HepG2 (cell line): ENCODE measurements around the gene COX15. TPM values are rescaled to one million over a fixed set of nuclear protein-coding genes. Genes with fewer than 3 reads are reported as not detected.

Experiments
- ARHGAP35 ChIP-seq: sonication (generic); formaldehyde crosslinking; IDR thresholded peaks from 2 replicates; pipeline ENCODE4 v1.9.0; 2022; ENCODE audit warnings: mild to moderate bottlenecking, inconsistent platforms, moderate library complexity, missing genetic modification reagents, borderline replicate concordance
- BCL6 ChIP-seq: IDR thresholded peaks from 2 replicates; pipeline ENCODE4 v1.6.1; 2016; ENCODE audit warnings: missing genetic modification reagents, missing compliant biosample characterization
- CBFB ChIP-seq: sonication (generic); formaldehyde crosslinking; IDR thresholded peaks from 2 replicates; pipeline ENCODE4 v1.4.0; 2020; ENCODE audit warnings: missing genetic modification reagents
- HNRNPLL ChIP-seq: fragments of 200-400 bp; formaldehyde crosslinking; IDR thresholded peaks from 2 replicates; pipeline ENCODE4 v1.6.1; 2017; ENCODE audit warnings: mild to moderate bottlenecking, low read depth, low read length; ENCODE audit not compliant: poor library complexity, severe bottlenecking
- MZF1 ChIP-seq: sonication (generic); formaldehyde crosslinking; IDR thresholded peaks from 2 replicates; pipeline ENCODE4 v1.8.1; 2023; ENCODE audit warnings: mild to moderate bottlenecking, missing genetic modification reagents, borderline replicate concordance
- NCOR1 ChIP-seq: fragments of 200-600 bp; sonication (generic); IDR thresholded peaks from 2 replicates; pipeline ENCODE4 v1.7.0; 2017; ENCODE audit warnings: antibody characterized with exemption, low read length, borderline replicate concordance
- ZNF234 ChIP-seq: sonication (generic); formaldehyde crosslinking; conservative IDR thresholded peaks from 2 replicates; pipeline ENCODE4 v1.5.1; 2020; ENCODE audit warnings: mild to moderate bottlenecking, missing genetic modification reagents
- ZNF589 ChIP-seq: sonication (generic); formaldehyde crosslinking; conservative IDR thresholded peaks from 2 replicates; pipeline ENCODE4 v1.8.0; 2022; ENCODE audit warnings: mild to moderate bottlenecking, moderate library complexity, missing genetic modification reagents
- ZNF629 ChIP-seq: sonication (generic); formaldehyde crosslinking; conservative IDR thresholded peaks from 2 replicates; pipeline ENCODE4 v1.5.0; 2020; ENCODE audit warnings: missing genetic modification reagents
- polyA plus RNA-seq, 8 experiments: library from polyadenylated mRNA; depleted of rRNA in 3 of 8; stranded (reverse) in 7 of 8; unstranded in 1 of 8; fragments of >200 nt; fragmentation: Illumina TruSeq in 4 of 8; extraction: Trizol in 4 of 8; gene quantifications; 2 replicates each; pipeline versions ENCODE4 v1.2.1 to v1.2.3, GENCODE V29; 2011 to 2016; ENCODE audit warnings: low read depth in 4 of 8, missing spikeins in 1 of 8, mixed read lengths in 1 of 8; ENCODE audit not compliant: insufficient read depth in 1 of 8
- total RNA-seq, 5 experiments: library from RNA; depleted of rRNA; stranded (reverse); fragments of >200 nt; fragmentation: Illumina TruSeq; extraction: Trizol; gene quantifications; 2 replicates each; pipeline ENCODE4 v1.2.3, GENCODE V29; 2016; ENCODE audit warnings: low read depth in 1 of 5
- TF ChIP-seq, protein P1 (sequence below), 2 experiments: fragments of 450-650 bp in 1 of 2; sonication (generic) in 1 of 2; formaldehyde crosslinking; IDR thresholded peaks; 2 replicates each; pipeline versions ENCODE4 v1.5.0 to v1.8.0; 2020 to 2022; ENCODE audit warnings: mild to moderate bottlenecking in 1 of 2, missing genetic modification reagents in 1 of 2
- TF ChIP-seq, protein P2 (sequence below): IDR thresholded peaks from 2 replicates; pipeline ENCODE4 v1.4.0; 2020; ENCODE audit warnings: mild to moderate bottlenecking, missing genetic modification reagents
- TF ChIP-seq, protein P3 (sequence below): sonication (generic); formaldehyde crosslinking; IDR thresholded peaks from 2 replicates; pipeline ENCODE4 v1.8.0; 2022; ENCODE audit warnings: mild to moderate bottlenecking, missing genetic modification reagents, borderline replicate concordance
- TF ChIP-seq, protein P4 (sequence below): sonication (generic); formaldehyde crosslinking; conservative IDR thresholded peaks from 2 replicates; pipeline ENCODE4 v1.4.0; 2020; ENCODE audit warnings: missing genetic modification reagents
- TF ChIP-seq, protein P5 (sequence below): IDR thresholded peaks from 2 replicates; pipeline ENCODE4 v1.6.1; 2016; ENCODE audit warnings: mild to moderate bottlenecking
- TF ChIP-seq, protein P6 (sequence below): sonication (generic); formaldehyde crosslinking; IDR thresholded peaks from 2 replicates; pipeline ENCODE4 v1.5.1; 2020; ENCODE audit warnings: missing genetic modification reagents, mild to moderate bottlenecking, borderline replicate concordance
- TF ChIP-seq, protein P7 (sequence below): sonication (generic); formaldehyde crosslinking; IDR thresholded peaks from 2 replicates; pipeline ENCODE4 v1.5.1; 2020; ENCODE audit warnings: mild to moderate bottlenecking, missing genetic modification reagents, moderate library complexity

COX15 gene
- total and polyA plus RNA-seq, 2 of the 13 experiments (the other 11 are each of a cell fraction or from before 2014, with no cell fraction given): 19.2 to 44.7 TPM

DNA sequence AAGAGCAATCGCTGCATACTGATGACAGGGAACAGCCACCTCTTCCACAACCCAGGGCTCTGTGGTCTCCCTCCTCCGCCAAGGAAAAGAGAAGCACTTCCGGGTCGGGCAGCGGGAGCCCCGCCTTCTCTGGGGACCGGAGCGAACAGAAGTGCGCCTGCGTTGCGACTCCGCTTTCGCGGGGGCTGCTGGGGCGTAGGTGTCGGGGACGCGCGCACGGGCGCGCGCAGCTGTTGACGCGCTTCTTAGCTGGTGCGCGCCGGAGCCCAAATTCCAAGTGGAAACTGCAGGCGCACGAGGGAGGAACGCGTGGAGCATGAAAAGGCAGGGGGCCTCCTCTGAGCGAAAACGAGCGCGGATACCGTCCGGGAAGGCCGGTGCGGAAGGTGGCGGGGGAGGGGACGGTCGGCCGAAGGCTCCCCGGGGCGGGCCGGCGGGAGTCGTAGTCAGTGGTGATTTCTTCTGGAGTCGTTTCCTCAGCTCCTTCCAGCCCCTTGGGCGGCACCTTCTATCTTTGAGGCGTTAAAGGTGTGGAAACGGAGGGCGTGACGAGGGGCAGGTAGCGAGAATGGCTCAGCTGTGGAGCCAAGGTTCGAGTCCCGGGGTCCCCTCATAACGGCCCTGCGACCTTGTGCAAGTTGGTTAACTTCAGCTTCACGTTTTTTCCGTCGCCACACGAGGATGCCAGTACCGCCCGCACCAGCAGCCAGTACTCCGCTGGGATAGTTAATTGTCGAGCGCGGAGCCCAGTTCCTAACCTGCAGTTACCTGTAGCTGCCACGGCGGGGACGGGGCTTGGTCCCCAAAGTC is at the start of gene COX15, which contains the start of gene CUTC (continued):
- TF ChIP-seq, protein P1, sequence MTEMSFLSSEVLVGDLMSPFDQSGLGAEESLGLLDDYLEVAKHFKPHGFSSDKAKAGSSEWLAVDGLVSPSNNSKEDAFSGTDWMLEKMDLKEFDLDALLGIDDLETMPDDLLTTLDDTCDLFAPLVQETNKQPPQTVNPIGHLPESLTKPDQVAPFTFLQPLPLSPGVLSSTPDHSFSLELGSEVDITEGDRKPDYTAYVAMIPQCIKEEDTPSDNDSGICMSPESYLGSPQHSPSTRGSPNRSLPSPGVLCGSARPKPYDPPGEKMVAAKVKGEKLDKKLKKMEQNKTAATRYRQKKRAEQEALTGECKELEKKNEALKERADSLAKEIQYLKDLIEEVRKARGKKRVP (CRISPR knock-in tag; IDR thresholded peaks at IDR 0.05): peak in 1 of 2 experiments; percentile 55; a peak in 1 of 4 replicates
- TF ChIP-seq ARHGAP35 (no peak; the same call in 1 of the 2 replicates), HNRNPLL (peak; percentile 82), ZNF629 (CRISPR knock-in tag) (no peak), CBFB (0 out of 2 replicates have a peak, but pooled peaks have one; percentile 16), ZNF589 (CRISPR knock-in tag) (peak; percentile 75), NCOR1 (peak; percentile 50; the same call in 1 of the 2 replicates), BCL6 (CRISPR knock-in tag) (peak; percentile 19; the same call in 1 of the 2 replicates), ZNF234 (CRISPR knock-in tag) (no peak), MZF1 (CRISPR knock-in tag) (no peak; the same call in 1 of the 2 replicates)
- TF ChIP-seq, protein P2, sequence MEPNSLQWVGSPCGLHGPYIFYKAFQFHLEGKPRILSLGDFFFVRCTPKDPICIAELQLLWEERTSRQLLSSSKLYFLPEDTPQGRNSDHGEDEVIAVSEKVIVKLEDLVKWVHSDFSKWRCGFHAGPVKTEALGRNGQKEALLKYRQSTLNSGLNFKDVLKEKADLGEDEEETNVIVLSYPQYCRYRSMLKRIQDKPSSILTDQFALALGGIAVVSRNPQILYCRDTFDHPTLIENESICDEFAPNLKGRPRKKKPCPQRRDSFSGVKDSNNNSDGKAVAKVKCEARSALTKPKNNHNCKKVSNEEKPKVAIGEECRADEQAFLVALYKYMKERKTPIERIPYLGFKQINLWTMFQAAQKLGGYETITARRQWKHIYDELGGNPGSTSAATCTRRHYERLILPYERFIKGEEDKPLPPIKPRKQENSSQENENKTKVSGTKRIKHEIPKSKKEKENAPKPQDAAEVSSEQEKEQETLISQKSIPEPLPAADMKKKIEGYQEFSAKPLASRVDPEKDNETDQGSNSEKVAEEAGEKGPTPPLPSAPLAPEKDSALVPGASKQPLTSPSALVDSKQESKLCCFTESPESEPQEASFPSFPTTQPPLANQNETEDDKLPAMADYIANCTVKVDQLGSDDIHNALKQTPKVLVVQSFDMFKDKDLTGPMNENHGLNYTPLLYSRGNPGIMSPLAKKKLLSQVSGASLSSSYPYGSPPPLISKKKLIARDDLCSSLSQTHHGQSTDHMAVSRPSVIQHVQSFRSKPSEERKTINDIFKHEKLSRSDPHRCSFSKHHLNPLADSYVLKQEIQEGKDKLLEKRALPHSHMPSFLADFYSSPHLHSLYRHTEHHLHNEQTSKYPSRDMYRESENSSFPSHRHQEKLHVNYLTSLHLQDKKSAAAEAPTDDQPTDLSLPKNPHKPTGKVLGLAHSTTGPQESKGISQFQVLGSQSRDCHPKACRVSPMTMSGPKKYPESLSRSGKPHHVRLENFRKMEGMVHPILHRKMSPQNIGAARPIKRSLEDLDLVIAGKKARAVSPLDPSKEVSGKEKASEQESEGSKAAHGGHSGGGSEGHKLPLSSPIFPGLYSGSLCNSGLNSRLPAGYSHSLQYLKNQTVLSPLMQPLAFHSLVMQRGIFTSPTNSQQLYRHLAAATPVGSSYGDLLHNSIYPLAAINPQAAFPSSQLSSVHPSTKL: peak; percentile 36
- TF ChIP-seq, protein P3, sequence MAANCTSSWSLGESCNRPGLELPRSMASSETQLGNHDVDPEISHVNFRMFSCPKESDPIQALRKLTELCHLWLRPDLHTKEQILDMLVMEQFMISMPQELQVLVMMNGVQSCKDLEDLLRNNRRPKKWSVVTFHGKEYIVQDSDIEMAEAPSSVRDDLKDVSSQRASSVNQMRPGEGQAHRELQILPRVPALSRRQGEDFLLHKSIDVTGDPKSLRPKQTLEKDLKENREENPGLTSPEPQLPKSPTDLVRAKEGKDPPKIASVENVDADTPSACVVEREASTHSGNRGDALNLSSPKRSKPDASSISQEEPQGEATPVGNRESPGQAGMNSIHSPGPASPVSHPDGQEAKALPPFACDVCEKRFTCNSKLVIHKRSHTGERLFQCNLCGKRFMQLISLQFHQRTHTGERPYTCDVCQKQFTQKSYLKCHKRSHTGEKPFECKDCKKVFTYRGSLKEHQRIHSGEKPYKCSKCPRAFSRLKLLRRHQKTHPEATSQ: peak; percentile 75
- TF ChIP-seq, protein P4, sequence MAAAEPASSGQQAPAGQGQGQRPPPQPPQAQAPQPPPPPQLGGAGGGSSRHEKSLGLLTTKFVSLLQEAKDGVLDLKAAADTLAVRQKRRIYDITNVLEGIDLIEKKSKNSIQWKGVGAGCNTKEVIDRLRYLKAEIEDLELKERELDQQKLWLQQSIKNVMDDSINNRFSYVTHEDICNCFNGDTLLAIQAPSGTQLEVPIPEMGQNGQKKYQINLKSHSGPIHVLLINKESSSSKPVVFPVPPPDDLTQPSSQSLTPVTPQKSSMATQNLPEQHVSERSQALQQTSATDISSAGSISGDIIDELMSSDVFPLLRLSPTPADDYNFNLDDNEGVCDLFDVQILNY (CRISPR knock-in tag): no peak; the same call in 1 of the 2 replicates
- TF ChIP-seq, protein P5, sequence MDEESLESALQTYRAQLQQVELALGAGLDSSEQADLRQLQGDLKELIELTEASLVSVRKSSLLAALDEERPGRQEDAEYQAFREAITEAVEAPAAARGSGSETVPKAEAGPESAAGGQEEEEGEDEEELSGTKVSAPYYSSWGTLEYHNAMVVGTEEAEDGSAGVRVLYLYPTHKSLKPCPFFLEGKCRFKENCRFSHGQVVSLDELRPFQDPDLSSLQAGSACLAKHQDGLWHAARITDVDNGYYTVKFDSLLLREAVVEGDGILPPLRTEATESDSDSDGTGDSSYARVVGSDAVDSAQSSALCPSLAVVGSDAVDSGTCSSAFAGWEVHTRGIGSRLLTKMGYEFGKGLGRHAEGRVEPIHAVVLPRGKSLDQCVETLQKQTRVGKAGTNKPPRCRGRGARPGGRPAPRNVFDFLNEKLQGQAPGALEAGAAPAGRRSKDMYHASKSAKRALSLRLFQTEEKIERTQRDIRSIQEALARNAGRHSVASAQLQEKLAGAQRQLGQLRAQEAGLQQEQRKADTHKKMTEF: peak; percentile 78
- TF ChIP-seq, protein P6, sequence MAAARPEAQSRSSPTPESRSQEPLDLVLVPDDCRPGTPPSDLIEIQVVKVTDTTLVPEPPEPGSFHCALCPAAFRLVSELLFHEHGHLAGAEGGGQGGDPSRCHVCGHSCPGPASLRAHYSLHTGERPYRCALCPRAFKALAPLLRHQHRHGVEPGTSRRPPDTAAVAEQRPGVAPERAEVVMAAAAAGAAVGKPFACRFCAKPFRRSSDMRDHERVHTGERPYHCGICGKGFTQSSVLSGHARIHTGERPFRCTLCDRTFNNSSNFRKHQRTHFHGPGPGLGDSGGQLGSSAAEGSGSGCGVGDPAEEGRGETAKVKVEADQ (CRISPR knock-in tag): peak; percentile 57; the same call in 1 of the 2 replicates
- TF ChIP-seq, protein P7, sequence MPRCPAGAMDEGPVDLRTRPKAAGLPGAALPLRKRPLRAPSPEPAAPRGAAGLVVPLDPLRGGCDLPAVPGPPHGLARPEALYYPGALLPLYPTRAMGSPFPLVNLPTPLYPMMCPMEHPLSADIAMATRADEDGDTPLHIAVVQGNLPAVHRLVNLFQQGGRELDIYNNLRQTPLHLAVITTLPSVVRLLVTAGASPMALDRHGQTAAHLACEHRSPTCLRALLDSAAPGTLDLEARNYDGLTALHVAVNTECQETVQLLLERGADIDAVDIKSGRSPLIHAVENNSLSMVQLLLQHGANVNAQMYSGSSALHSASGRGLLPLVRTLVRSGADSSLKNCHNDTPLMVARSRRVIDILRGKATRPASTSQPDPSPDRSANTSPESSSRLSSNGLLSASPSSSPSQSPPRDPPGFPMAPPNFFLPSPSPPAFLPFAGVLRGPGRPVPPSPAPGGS: 0 out of 2 replicates have a peak, but pooled peaks have one; percentile 61
